Dendritic cell treated with granulocyte-macrophage colony-stimulating factor and Interleukin-4, amounts not matched to agents 40 ng/mL and 50 ng/mL, for 4 days (primary cell): Measurements from ENCODE around the gene IL27RA.

Experiments
- H3K27ac Mint-ChIP-seq: one replicate; pipeline ENCODE4 v1.8.0; 2022; ENCODE audit warnings: mild to moderate bottlenecking, mixed read lengths
- H3K27me3 Mint-ChIP-seq: one replicate; pipeline ENCODE4 v1.8.0; 2022; ENCODE audit warnings: mild to moderate bottlenecking, mixed read lengths
- H3K36me3 Mint-ChIP-seq: one replicate; pipeline ENCODE4 v1.8.0; 2022; ENCODE audit warnings: low read depth, mixed read lengths
- H3K4me1 Mint-ChIP-seq: one replicate; pipeline ENCODE4 v1.8.0; 2022; ENCODE audit warnings: low read depth, mixed read lengths
- H3K4me3 Mint-ChIP-seq: one replicate; pipeline ENCODE4 v1.8.0; 2022; ENCODE audit warnings: mild to moderate bottlenecking, moderate library complexity, mixed read lengths
- H3K9me3 Mint-ChIP-seq: one replicate; pipeline ENCODE4 v1.8.0; 2022; ENCODE audit warnings: mixed read lengths
- intact Hi-C: fragments of 100-400 bp; cut with micrococcal nuclease; formaldehyde crosslinking; loops from one replicate; pipeline ENCODE4 v1.15.0; 2022

The IL27RA gene

GRCh38 chr19:14053032-14053431 is 21.5 kb downstream of the IL27RA start:
- peaks cover 38% of the 10 kb centered on the region for H3K27me3 Mint-ChIP-seq

GRCh38 chr19:14053500-14053899 is 21.9 kb downstream of the IL27RA start:
- H3K36me3 Mint-ChIP-seq, result peaks cover 45% of the 10 kb centered on the region
- intact Hi-C loops, result no loop called here
- H3K9me3 Mint-ChIP-seq, result no peaks in the 10 kb centered on the region
- H3K4me3 Mint-ChIP-seq, result no peak overlapping the region
- H3K27me3 Mint-ChIP-seq, result peaks cover 42% of the 10 kb centered on the region
- peaks cover 22% of the 10 kb centered on the region for H3K4me1 Mint-ChIP-seq
- H3K27ac Mint-ChIP-seq, result no peak overlapping the region

More at GRCh38 chr19:14053032-14053431, 21.5 kb downstream of the IL27RA start:
- Mint-ChIP-seq H3K27ac (no peak overlapping the region), H3K36me3 (peaks cover 49% of the 10 kb centered on the region), H3K4me3 (no peak overlapping the region), H3K9me3 (no peaks in the 10 kb centered on the region), H3K4me1 (peaks cover 17% of the 10 kb centered on the region)
- intact Hi-C loops, result no loop called here

- H3K27me3 Mint-ChIP-seq, result peaks cover 48% of the 10 kb centered on the region
- no peaks in the 10 kb centered on the region for H3K9me3 Mint-ChIP-seq
- H3K27ac Mint-ChIP-seq, result no peak overlapping the region
- peaks cover 28% of the 10 kb centered on the region for H3K4me1 Mint-ChIP-seq
- no peak overlapping the region for H3K4me3 Mint-ChIP-seq
- intact Hi-C loops, result no loop called here
- H3K36me3 Mint-ChIP-seq, result peaks cover 39% of the 10 kb centered on the region
Observed at GRCh38 chr19:14054099-14054498, 22.5 kb downstream of the IL27RA start.

- H3K9me3 Mint-ChIP-seq, result no peaks in the 10 kb centered on the region
- peaks cover 28% of the 10 kb centered on the region for H3K4me1 Mint-ChIP-seq
- H3K27ac Mint-ChIP-seq, result no peak overlapping the region
- peaks cover 32% of the 10 kb centered on the region for H3K36me3 Mint-ChIP-seq
- intact Hi-C loops, result no loop called here
- peaks cover 53% of the 10 kb centered on the region for H3K27me3 Mint-ChIP-seq
- H3K4me3 Mint-ChIP-seq, result no peak overlapping the region
Observed at GRCh38 chr19:14054721-14055120, 23.2 kb downstream of the IL27RA start.

GRCh38 chr19:14055396-14055795 is 23.8 kb downstream of the IL27RA start:
- Mint-ChIP-seq H3K4me1 (peaks cover 28% of the 10 kb centered on the region), H3K9me3 (no peaks in the 10 kb centered on the region), H3K4me3 (no peak overlapping the region), H3K27ac (no peak overlapping the region), H3K27me3 (peaks cover 59% of the 10 kb centered on the region), H3K36me3 (peaks cover 26% of the 10 kb centered on the region)
- intact Hi-C loops, result no loop called here

- Mint-ChIP-seq H3K4me1 (peaks cover 28% of the 10 kb centered on the region), H3K9me3 (no peaks in the 10 kb centered on the region), H3K27me3 (peaks cover 67% of the 10 kb centered on the region), H3K36me3 (peaks cover 18% of the 10 kb centered on the region), H3K4me3 (no peak overlapping the region), H3K27ac (no peak overlapping the region)
- intact Hi-C loops, result no loop called here
Observed at GRCh38 chr19:14056069-14056666, 24.6 kb downstream of the IL27RA start.

GRCh38 chr19:14056741-14057356 is 25.3 kb downstream of the IL27RA start:
- intact Hi-C loops, result no loop called here
- peaks cover 73% of the 10 kb centered on the region for H3K27me3 Mint-ChIP-seq

GRCh38 chr19:14058182-14059092 is 26.9 kb downstream of the IL27RA start:
- intact Hi-C loops, result no loop called here
- no peaks in the 10 kb centered on the region for H3K9me3 Mint-ChIP-seq
- H3K4me3 Mint-ChIP-seq, result no peak overlapping the region
- H3K4me1 Mint-ChIP-seq, result peaks cover 28% of the 10 kb centered on the region
- no peak overlapping the region for H3K27ac Mint-ChIP-seq
- no peaks in the 10 kb centered on the region for H3K36me3 Mint-ChIP-seq
- H3K27me3 Mint-ChIP-seq, result peaks cover 74% of the 10 kb centered on the region

More at GRCh38 chr19:14056741-14057356, 25.3 kb downstream of the IL27RA start:
- Mint-ChIP-seq H3K27ac (no peak overlapping the region), H3K4me3 (no peak overlapping the region), H3K36me3 (peaks cover 11% of the 10 kb centered on the region), H3K4me1 (peaks cover 28% of the 10 kb centered on the region), H3K9me3 (no peaks in the 10 kb centered on the region)

- Mint-ChIP-seq H3K9me3 (no peaks in the 10 kb centered on the region), H3K27ac (no peak overlapping the region), H3K27me3 (peaks cover 71% of the 10 kb centered on the region), H3K4me1 (peaks cover 25% of the 10 kb centered on the region), H3K36me3 (no peaks in the 10 kb centered on the region), H3K4me3 (no peak overlapping the region)
- intact Hi-C loops, result no loop called here
Observed at GRCh38 chr19:14059093-14059480, 27.5 kb downstream of the IL27RA start.

GRCh38 chr19:14059652-14060155 is 28.1 kb downstream of the IL27RA start:
- intact Hi-C loops, result no loop called here
- H3K9me3 Mint-ChIP-seq, result no peaks in the 10 kb centered on the region
- no peaks in the 10 kb centered on the region for H3K36me3 Mint-ChIP-seq
- H3K4me3 Mint-ChIP-seq, result no peak overlapping the region
- no peak overlapping the region for H3K27ac Mint-ChIP-seq
- H3K4me1 Mint-ChIP-seq, result peaks cover 18% of the 10 kb centered on the region
- peaks cover 64% of the 10 kb centered on the region for H3K27me3 Mint-ChIP-seq

GRCh38 chr19:14061081-14061749 is 29.7 kb downstream of the IL27RA start:
- peaks cover 58% of the 10 kb centered on the region for H3K27me3 Mint-ChIP-seq
- H3K36me3 Mint-ChIP-seq, result no peaks in the 10 kb centered on the region
- no peak overlapping the region for H3K4me3 Mint-ChIP-seq
- peaks cover 20% of the 10 kb centered on the region for H3K4me1 Mint-ChIP-seq
- intact Hi-C loops, result no loop called here
- no peak overlapping the region for H3K27ac Mint-ChIP-seq
- no peaks in the 10 kb centered on the region for H3K9me3 Mint-ChIP-seq

- Mint-ChIP-seq H3K27ac (no peak within 1 kb of the TSS), H3K9me3 (no peaks in the 10 kb centered on the region), H3K36me3 (no peaks in the 10 kb centered on the region), H3K4me1 (peaks cover 26% of the 10 kb centered on the region), H3K27me3 (peaks cover 54% of the 10 kb centered on the region), H3K4me3 (no peak within 1 kb of the TSS)
- intact Hi-C loops, result no loop called here
Observed at GRCh38 chr19:14061751-14062557, 30.4 kb downstream of the IL27RA start, which contains the start of gene PALM3. PALM3 (minus strand) TSS chr19:14062076; CDS start chr19:14061980, 96 bp downstream.

- no peaks in the 10 kb centered on the region for H3K36me3 Mint-ChIP-seq
- peaks cover 52% of the 10 kb centered on the region for H3K27me3 Mint-ChIP-seq
- peaks cover 26% of the 10 kb centered on the region for H3K4me1 Mint-ChIP-seq
- H3K4me3 Mint-ChIP-seq, result no peak overlapping the region
- H3K27ac Mint-ChIP-seq, result no peak overlapping the region
- H3K9me3 Mint-ChIP-seq, result no peaks in the 10 kb centered on the region
- intact Hi-C loops, result no loop called here
Observed at GRCh38 chr19:14062558-14062855, 30.9 kb downstream of the IL27RA start.
